H1 (cell line): ENCODE measurements around the gene NAMPT. TPM values are rescaled to one million over a fixed set of nuclear protein-coding genes. Genes with fewer than 3 reads are reported as not detected.

Source experiments
- CTCF ChIA-PET: fragments of 300-600 bp; sonication (Branson Sonifier 250); formaldehyde crosslinking; loops from one replicate; lab custom pipeline; 2021; ENCODE audit not compliant: partially characterized antibody; lab: Charles Lee
- POLR2A ChIA-PET: fragments of 300-600 bp; sonication (Branson Sonifier 250); formaldehyde crosslinking; loops from one replicate; lab custom pipeline; 2021; ENCODE audit warnings: inconsistent platforms; ENCODE audit not compliant: partially characterized antibody; lab: Charles Lee
- DNase-seq, 2 experiments: peaks; one replicate each; pipeline versions ENCODE4 v3.0.0 to v3.0.0-alpha.2; 2010 to 2022; ENCODE audit warnings: low spot score in 2 of 2, low read depth in 1 of 2, mixed read lengths in 1 of 2
- FAIRE-seq: peaks from 2 replicates; lab custom pipeline; 2011; peaks lifted over from hg19 to GRCh38; lab: Jason Lieb, UNC
- H2AFZ ChIP-seq: 2 replicates; pipeline ENCODE4 v1.8.1; 2012; ENCODE audit warnings: low read length, inconsistent platforms
- H2AK5ac ChIP-seq: 2 replicates; pipeline ENCODE4 v1.6.1; 2013; ENCODE audit warnings: low read depth, low read length
- H2BK120ac ChIP-seq: replicated peaks from 2 replicates; pipeline ENCODE3; 2013; ENCODE audit warnings: low read depth, low read length, inconsistent platforms
- H2BK12ac ChIP-seq: 2 replicates; pipeline ENCODE4 v1.6.1; 2013; ENCODE audit warnings: low read depth, low read length
- H2BK15ac ChIP-seq: 2 replicates; pipeline ENCODE4 v1.6.1; 2013; ENCODE audit warnings: low read length
- H2BK20ac ChIP-seq: 2 replicates; pipeline ENCODE4 v1.6.1; 2013; ENCODE audit warnings: low read length
- H2BK5ac ChIP-seq: 2 replicates; pipeline ENCODE4 v1.6.1; 2013; ENCODE audit warnings: low read depth, low read length
- H3K14ac ChIP-seq: 2 replicates; pipeline ENCODE4 v1.6.1; 2013; ENCODE audit warnings: inconsistent platforms; ENCODE audit not compliant: insufficient read length
- H3K18ac ChIP-seq: 2 replicates; pipeline ENCODE4 v1.6.1; 2013; ENCODE audit warnings: low read length; ENCODE audit errors: extremely low read depth
- H3K23ac ChIP-seq: 2 replicates; pipeline ENCODE4 v1.6.1; 2013; ENCODE audit warnings: inconsistent platforms; ENCODE audit not compliant: insufficient read length
- H3K23me2 ChIP-seq: 2 replicates; pipeline ENCODE4 v1.6.1; 2013; ENCODE audit warnings: low read depth, low read length
- H3K27ac ChIP-seq: 2 replicates; pipeline ENCODE4 v1.6.1; 2011; ENCODE audit warnings: low read depth, low read length, inconsistent platforms
- H3K27me3 ChIP-seq, 4 experiments: replicated peaks in 1 of 4; 1 replicate in 1 of 4; 2 replicates in 3 of 4; pipeline versions ENCODE4 v1.6.1 to v1.8.1; 2011 to 2013; ENCODE audit warnings: low read length in 3 of 4, mild to moderate bottlenecking in 3 of 4, inconsistent platforms in 2 of 4, mixed read lengths in 2 of 4, moderate library complexity in 1 of 4; ENCODE audit not compliant: control insufficient read depth in 3 of 4, insufficient read depth in 3 of 4; ENCODE audit errors: extremely low read depth in 1 of 4
- H3K36me3 ChIP-seq, 4 experiments: 2 replicates each; pipeline versions ENCODE4 v1.6.1 to v1.8.1; 2011 to 2013; ENCODE audit warnings: mild to moderate bottlenecking in 4 of 4, low read length in 3 of 4, moderate library complexity in 2 of 4, control low read depth in 1 of 4, inconsistent platforms in 1 of 4; ENCODE audit not compliant: insufficient read depth in 4 of 4, control insufficient read depth in 2 of 4
- H3K4ac ChIP-seq: replicated peaks from 2 replicates; pipeline ENCODE3; 2013; ENCODE audit warnings: low read length, low read depth, mixed read lengths, inconsistent platforms; ENCODE audit not compliant: insufficient read length
- H3K4me1 ChIP-seq, 4 experiments: replicated peaks in 1 of 4; 1 replicate in 1 of 4; 2 replicates in 3 of 4; pipeline versions ENCODE4 v1.6.1 to v1.8.1; 2011 to 2013; ENCODE audit warnings: low read length in 3 of 4, inconsistent platforms in 2 of 4, mixed read lengths in 1 of 4; ENCODE audit not compliant: insufficient read depth in 4 of 4, control insufficient read depth in 3 of 4
- H3K4me2 ChIP-seq, 2 experiments: 2 replicates each; pipeline versions ENCODE4 v1.6.1 to v1.8.1; 2011 to 2013; ENCODE audit warnings: low read depth in 2 of 2, low read length in 2 of 2, control low read depth in 1 of 2, inconsistent platforms in 1 of 2, mild to moderate bottlenecking in 1 of 2; ENCODE audit not compliant: insufficient read depth in 1 of 2
- H3K4me3 ChIP-seq, 4 experiments: fragments of 200-600, 300-600 bp in 1 of 4; sonication (generic), shearing (Covaris generic), sonication (Bioruptor Twin) in 1 of 4; 2 replicates each; pipeline versions ENCODE4 v1.5.1 to v1.8.1; 2011 to 2016; ENCODE audit warnings: low read length in 4 of 4, low read depth in 3 of 4, control low read depth in 2 of 4, inconsistent platforms in 2 of 4, mild to moderate bottlenecking in 2 of 4, mixed read lengths in 1 of 4, moderate library complexity in 1 of 4; ENCODE audit not compliant: insufficient read depth in 2 of 4; ENCODE audit errors: extremely low read depth in 1 of 4
- H3K56ac ChIP-seq: replicated peaks from 2 replicates; pipeline ENCODE3; 2013; ENCODE audit warnings: low read depth, mild to moderate bottlenecking, mixed read lengths, low read length, inconsistent platforms; ENCODE audit not compliant: insufficient read length
- H3K79me1 ChIP-seq: 2 replicates; pipeline ENCODE4 v1.6.1; 2013; ENCODE audit warnings: low read depth, low read length, control low read depth
- H3K79me2 ChIP-seq, 2 experiments: 2 replicates each; pipeline versions ENCODE4 v1.6.1 to v1.8.1; 2012 to 2013; ENCODE audit warnings: low read length in 2 of 2, mild to moderate bottlenecking in 2 of 2, inconsistent platforms in 1 of 2; ENCODE audit not compliant: insufficient read depth in 2 of 2, control insufficient read depth in 1 of 2
- H3K9ac ChIP-seq, 4 experiments: replicated peaks in 1 of 4; 1 replicate in 1 of 4; 2 replicates in 3 of 4; pipeline versions ENCODE4 v1.6.1 to v1.8.1; 2011 to 2013; ENCODE audit warnings: low read depth in 3 of 4, low read length in 3 of 4, control low read depth in 2 of 4, mild to moderate bottlenecking in 2 of 4, moderate library complexity in 2 of 4, inconsistent platforms in 1 of 4; ENCODE audit errors: extremely low read depth in 1 of 4
- H3K9me3 ChIP-seq, 2 experiments: 2 replicates each; pipeline versions ENCODE4 v1.6.1 to v1.8.1; 2012 to 2013; ENCODE audit warnings: mild to moderate bottlenecking in 2 of 2, moderate library complexity in 2 of 2, control low read depth in 1 of 2, inconsistent platforms in 1 of 2, low read depth in 1 of 2, low read length in 1 of 2, mixed read lengths in 1 of 2; ENCODE audit not compliant: insufficient read depth in 2 of 2
- H4K20me1 ChIP-seq, 2 experiments: replicated peaks in 1 of 2; 2 replicates each; pipeline versions ENCODE3 to v1.8.1; 2011 to 2013; ENCODE audit warnings: inconsistent platforms in 2 of 2, low read length in 2 of 2, mild to moderate bottlenecking in 1 of 2; ENCODE audit not compliant: insufficient read depth in 2 of 2, control insufficient read depth in 1 of 2
- H4K5ac ChIP-seq: 2 replicates; pipeline ENCODE4 v1.6.1; 2013; ENCODE audit warnings: low read length, low read depth, mixed read lengths, inconsistent platforms; ENCODE audit not compliant: insufficient read length
- H4K8ac ChIP-seq: 2 replicates; pipeline ENCODE4 v1.8.0; 2013; ENCODE audit warnings: mild to moderate bottlenecking, moderate library complexity, low read length, inconsistent platforms; ENCODE audit not compliant: insufficient read depth; ENCODE audit errors: extremely low read depth
- H4K91ac ChIP-seq: replicated peaks from 2 replicates; pipeline ENCODE3; 2013; ENCODE audit warnings: low read length, mixed read lengths, inconsistent platforms; ENCODE audit not compliant: insufficient read length
- CBX8 ChIP-seq: fragments of 300-800, 300-1000 bp; sonication (generic); IDR thresholded peaks from 2 replicates; pipeline ENCODE4 v1.7.1; 2016; ENCODE audit warnings: low read depth, low read length, borderline replicate concordance
- CEBPB ChIP-seq: IDR thresholded peaks from 2 replicates; pipeline ENCODE4 v1.6.1; 2012; ENCODE audit warnings: low read depth, low read length
- JUN ChIP-seq: IDR thresholded peaks from 2 replicates; pipeline ENCODE4 v1.6.1; 2011; ENCODE audit warnings: low read depth, mild to moderate bottlenecking, improper control_type of control experiment, low read length
- KDM4A ChIP-seq: IDR thresholded peaks from one replicate; pipeline ENCODE4 v1.7.1; 2012; ENCODE audit warnings: low read depth, mild to moderate bottlenecking, moderate library complexity, low read length, inconsistent platforms; ENCODE audit not compliant: severe bottlenecking
- MAFK ChIP-seq: IDR thresholded peaks from 2 replicates; pipeline ENCODE4 v1.6.1; 2012; ENCODE audit warnings: low read depth, mild to moderate bottlenecking, improper control_type of control experiment, low read length
- POLR2AphosphoS5 ChIP-seq: IDR thresholded peaks from 2 replicates; pipeline ENCODE4 v1.6.1; 2011; ENCODE audit warnings: low read depth, low read length
- SIN3A ChIP-seq, 2 experiments: IDR thresholded peaks in 1 of 2; conservative IDR thresholded peaks in 1 of 2; 2 replicates each; pipeline ENCODE4 v1.6.1; 2011 to 2012; ENCODE audit warnings: low read length in 2 of 2, improper control_type of control experiment in 1 of 2, low read depth in 1 of 2, mild to moderate bottlenecking in 1 of 2
- SRF ChIP-seq: IDR thresholded peaks from 2 replicates; pipeline ENCODE4 v1.6.1; 2011; ENCODE audit warnings: mild to moderate bottlenecking, low read depth, low read length, moderate library complexity
- SUZ12 ChIP-seq: fragments of 200-600 bp; sonication (generic); IDR thresholded peaks from 2 replicates; pipeline ENCODE4 v1.6.1; 2012; ENCODE audit warnings: mild to moderate bottlenecking, inconsistent platforms, low read length, moderate library complexity, mixed read lengths
- TAF7 ChIP-seq: optimal IDR thresholded peaks from 2 replicates; pipeline ENCODE3; 2011; ENCODE audit warnings: low read depth, mild to moderate bottlenecking, inconsistent platforms, low read length, moderate library complexity, borderline replicate concordance
- TBP ChIP-seq: IDR thresholded peaks from 2 replicates; pipeline ENCODE4 v1.6.1; 2011; ENCODE audit warnings: low read depth, low read length, improper control_type of control experiment
- WGBS, 2 experiments: shearing (Covaris generic) in 1 of 2; methylation state at CpG; one replicate each; pipeline versions ENCODE4 v1.1.6 to v1.1.7; 2013 to 2015; ENCODE audit warnings: low lambda C conversion rate in 2 of 2, mixed read lengths in 2 of 2, inconsistent platforms in 1 of 2, low coverage in 1 of 2, missing lambda C conversion rate in 1 of 2; ENCODE audit not compliant: insufficient replicate concordance in 2 of 2, insufficient coverage in 1 of 2, insufficient read length in 1 of 2; ENCODE audit errors: extremely low coverage in 1 of 2, missing lambda C conversion rate in 1 of 2; 5-methylcytosine and 5-hydroxymethylcytosine counted together
- polyA plus RNA-seq, 7 experiments: library from polyadenylated mRNA; depleted of rRNA in 3 of 7; stranded (reverse) in 5 of 7; unstranded in 2 of 7; fragments of >200 nt in 5 of 7; fragments of 200-250 nt in 2 of 7; gene quantifications; 1 replicate in 5 of 7; 2 replicates in 1 of 7; 4 replicates in 1 of 7; pipeline versions ENCODE4 v1.2.1 to v1.2.3, GENCODE V29; 2011 to 2013; ENCODE audit warnings: missing spikeins in 2 of 7, mixed read lengths in 2 of 7
- total RNA-seq: library from RNA; stranded (reverse); fragmentation: NEBNext Ultra II Directional; extraction: Animal tissue kit (Norgen Biotek cat#: 25700); gene quantifications from 2 replicates; pipeline ENCODE4 v1.2.1, GENCODE V29; 2021

The NAMPT gene
- total and polyA plus RNA-seq, 2 of the 8 experiments (the other 6 are each of a cell fraction or from before 2014, with no cell fraction given), result 15.4 to 95.9 TPM

- POLR2A ChIA-PET, result no interaction called here
- H3K23me2 ChIP-seq, result no peaks in the 10 kb centered on the region
- H3K14ac ChIP-seq, result no peak overlapping the region
- 92% methylated on average over 3 of the region's 3 CpGs; no CpG with 5 or more reads in 1 of the 2 experiments for WGBS, 2 experiments
- H4K5ac ChIP-seq, result no peak overlapping the region
- no peak overlapping the region for H3K4me3 ChIP-seq
- H3K4ac ChIP-seq, result no peak overlapping the region
- no peak overlapping the region for H2BK120ac ChIP-seq
- no peak overlapping the region for H2BK20ac ChIP-seq
- H2BK12ac ChIP-seq, result no peak overlapping the region
- no peaks in the 10 kb centered on the region for H4K20me1 ChIP-seq
- no peaks in the 10 kb centered on the region for H3K9me3 ChIP-seq
- no peak overlapping the region for H2BK5ac ChIP-seq
- H2BK15ac ChIP-seq, result no peak overlapping the region
- H2AFZ ChIP-seq, result no peak overlapping the region
- H2AK5ac ChIP-seq, result no peak overlapping the region
- no peak overlapping the region for H3K23ac ChIP-seq
- no peak overlapping the region for H3K4me2 ChIP-seq
- H3K27me3 ChIP-seq, result no peaks in the 10 kb centered on the region
- H3K9ac ChIP-seq, result no peak overlapping the region
- no peak overlapping the region for H3K56ac ChIP-seq
- CTCF ChIA-PET, result interaction anchor here (0.9 to 1.7 kb wide), 2 partner anchors 42 to 1356 kb away, joined by 3 to 5 read pairs; no protein-coding TSS in a partner anchor
- no peaks in the 10 kb centered on the region for H3K79me1 ChIP-seq
- no peak for TF ChIP-seq POLR2AphosphoS5
- TF ChIP-seq SRF, result no peak
- no peak for TF ChIP-seq CEBPB
- TF ChIP-seq TAF7, result no peak
- no peak for TF ChIP-seq CBX8
- TF ChIP-seq SIN3A (conservative IDR thresholded peaks at IDR 0.05 in 1 of 2, IDR thresholded peaks at IDR 0.05 in 1 of 2; ENCODE audit: low read depth in 1 of 2, low read length in 2 of 2), result no peak
- no peak for TF ChIP-seq KDM4A
- TF ChIP-seq TBP, result no peak
- TF ChIP-seq SUZ12, result no peak
- no peak for TF ChIP-seq MAFK
- no peak for TF ChIP-seq JUN
- DNase-seq (no peak), FAIRE-seq (no peak)
- H3K27ac ChIP-seq, result no peak overlapping the region
- H4K91ac ChIP-seq, result no peak overlapping the region
- H3K79me2 ChIP-seq, result no peaks in the 10 kb centered on the region
- H3K18ac ChIP-seq, result no peak overlapping the region
- no peaks in the 10 kb centered on the region for H3K4me1 ChIP-seq
- H3K36me3 ChIP-seq, result no peaks in the 10 kb centered on the region
- H4K8ac ChIP-seq, result no peak overlapping the region
Measured at GRCh38 chr7:106218546-106218945, 66.2 kb downstream of the NAMPT start.
